Measurements from ENCODE around the gene THSD4. TPM values are rescaled to one million over a fixed set of nuclear protein-coding genes. Genes with fewer than 3 reads are reported as not detected.

The THSD4 gene
- total RNA-seq, 1 donor from 2014 or later = 1.6 TPM

DNA sequence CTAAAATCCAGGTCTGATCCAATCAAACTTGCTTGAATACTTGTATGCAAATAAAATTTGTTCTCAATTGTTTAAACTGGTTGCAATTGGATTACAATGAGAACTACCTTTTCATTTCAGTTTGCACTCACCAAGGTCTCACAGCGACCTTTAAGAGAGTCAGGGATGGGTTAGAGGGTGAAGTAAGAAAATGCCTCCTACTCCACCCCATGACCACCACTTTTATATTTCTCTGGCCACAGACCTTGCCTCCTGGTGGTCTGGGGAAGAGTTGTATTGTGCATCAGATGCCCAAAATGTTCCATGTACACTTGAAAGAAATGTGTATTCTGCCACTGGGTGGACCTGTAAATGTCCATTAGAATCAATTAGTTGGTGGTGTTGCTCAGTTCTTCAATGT is 16.4 kb upstream of the THSD4 start:
- DNase-seq = no peak

DNA sequence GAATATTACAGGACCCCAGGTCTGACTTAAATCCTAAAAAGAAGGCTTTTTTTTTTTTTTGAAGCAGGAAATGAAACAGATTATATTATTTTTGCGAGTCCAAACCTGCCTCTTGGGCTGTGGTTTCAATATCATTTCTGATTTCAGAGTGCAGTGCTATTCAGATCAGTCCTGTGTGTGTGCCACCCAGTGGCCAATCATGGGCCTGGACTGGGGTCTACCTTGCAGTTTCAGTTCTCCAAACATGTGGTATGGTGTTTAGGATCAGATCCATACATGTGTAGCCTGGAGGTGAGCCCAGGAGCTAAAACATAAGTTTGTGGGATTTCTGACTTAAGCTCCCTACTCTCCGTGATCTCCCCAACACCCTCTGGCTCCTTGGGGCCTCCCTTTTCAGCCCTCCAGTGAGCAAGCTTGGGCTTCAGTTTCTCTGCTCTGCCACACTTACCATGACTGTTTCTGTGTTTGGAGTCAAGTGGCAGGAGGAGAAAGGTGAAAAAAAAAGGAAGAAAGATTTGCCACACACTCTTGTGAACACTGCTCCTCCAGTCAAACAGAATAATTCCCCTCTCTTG is 12.1 kb upstream of the THSD4 start:
- no peak for DNase-seq

DNA sequence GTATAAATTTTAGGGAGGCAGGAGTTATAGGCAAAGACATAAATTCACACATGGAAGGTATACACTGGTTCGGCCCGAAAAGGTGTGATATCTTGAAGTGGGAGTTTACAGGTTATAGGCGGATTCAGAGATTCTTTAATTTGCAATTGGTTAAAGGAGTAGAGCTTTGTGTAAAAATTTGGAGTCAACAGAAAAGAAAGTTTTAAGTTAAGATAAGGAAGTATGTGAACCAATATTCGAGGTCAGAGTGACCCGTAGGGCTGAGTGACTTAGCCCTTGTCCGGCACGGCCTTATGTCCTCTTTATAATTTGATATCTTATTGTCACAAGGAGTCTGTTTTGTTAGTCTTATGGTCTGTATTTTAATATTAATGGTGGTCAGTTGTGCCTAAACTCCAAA is 10.6 kb upstream of the THSD4 start:
- DNase-seq = no peak

DNA sequence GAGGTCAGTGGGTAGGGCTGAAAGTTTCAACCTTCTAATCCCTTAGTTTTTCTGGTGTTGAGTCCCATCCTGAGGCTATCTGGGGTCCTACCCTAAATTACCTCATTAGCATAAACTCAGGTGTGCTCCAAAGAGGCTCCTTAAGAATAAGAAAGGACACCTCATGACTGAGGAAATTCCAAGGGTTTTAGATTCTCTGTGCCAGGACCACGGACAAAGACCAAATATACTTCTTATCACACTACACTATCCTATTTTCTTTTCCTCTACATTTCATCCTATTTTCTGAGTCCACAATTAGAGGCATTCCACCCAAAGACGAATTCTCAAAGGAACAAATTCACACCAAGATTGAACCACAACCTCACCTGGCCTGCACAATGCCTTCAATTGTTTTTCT is 9.8 kb upstream of the THSD4 start:
- DNase-seq = no peak

DNA sequence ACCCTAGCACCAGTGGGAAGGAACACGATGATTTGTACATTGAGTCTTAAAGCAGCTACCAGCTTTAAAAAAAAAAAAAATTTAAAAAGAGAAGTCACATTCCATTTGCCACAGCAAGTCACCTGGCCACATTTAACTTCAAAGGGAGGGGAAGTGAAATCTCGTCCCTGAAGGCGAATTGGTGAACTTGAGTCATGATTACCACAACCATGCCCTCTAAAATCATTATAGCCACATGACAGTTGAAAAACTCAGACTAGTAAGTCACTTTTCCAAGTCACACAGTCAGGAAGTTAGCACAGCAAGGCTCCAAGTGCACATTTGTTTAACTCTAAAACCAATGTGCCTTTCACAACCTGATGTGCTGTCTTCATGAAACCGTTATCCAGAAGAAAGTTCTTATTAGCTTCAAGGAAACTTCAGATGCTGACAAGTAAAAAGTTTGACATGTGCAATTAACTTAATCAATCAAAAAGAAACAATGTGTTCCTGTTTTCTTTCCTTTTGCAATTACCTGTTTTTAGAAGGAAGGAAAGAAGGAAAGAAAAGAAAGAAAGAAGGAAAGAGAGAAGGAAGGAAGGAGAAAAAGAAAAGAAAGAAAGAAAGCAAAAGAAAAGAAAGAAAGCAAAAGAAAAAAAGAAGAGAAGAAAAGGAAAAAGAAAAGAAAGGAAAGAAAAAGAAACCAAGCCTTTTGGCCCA is 8.3 kb upstream of the THSD4 start:
- no peak for DNase-seq

DNA sequence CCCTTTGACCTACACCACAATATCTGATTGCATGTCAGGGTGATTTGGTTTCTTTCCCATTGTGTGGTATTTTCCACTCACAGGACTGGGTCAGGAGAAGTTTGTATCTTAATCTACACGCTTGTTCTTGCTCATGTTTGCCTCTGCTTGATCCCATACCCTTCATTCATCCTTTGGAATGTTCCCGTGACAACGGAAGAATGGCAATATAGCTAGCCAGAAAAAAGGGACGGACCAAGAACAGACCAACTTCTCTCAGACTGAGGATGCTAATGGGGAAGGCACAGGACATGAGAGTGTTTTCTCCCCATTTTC is 7.8 kb upstream of the THSD4 start:
- DNase-seq = no peak

DNA sequence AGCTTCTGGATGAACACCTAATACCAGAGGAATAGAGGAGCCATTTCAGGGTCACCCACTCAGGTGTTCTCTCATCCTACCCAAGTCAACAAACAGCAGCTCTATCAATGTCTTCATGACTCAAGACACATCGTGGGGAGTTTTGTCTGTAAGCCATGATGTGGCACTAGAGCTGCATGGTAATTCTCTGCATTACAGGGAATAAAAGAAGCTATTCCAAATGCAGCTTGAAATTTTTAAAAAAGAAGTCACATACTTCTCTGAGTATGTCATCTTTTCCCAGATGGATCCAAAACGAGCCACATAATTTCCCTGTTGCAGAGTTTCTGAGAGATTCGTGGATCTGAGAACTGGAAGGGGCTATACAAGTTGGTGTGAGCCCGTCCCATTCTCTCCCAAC is 6.1 kb upstream of the THSD4 start:
- DNase-seq = no peak

DNA sequence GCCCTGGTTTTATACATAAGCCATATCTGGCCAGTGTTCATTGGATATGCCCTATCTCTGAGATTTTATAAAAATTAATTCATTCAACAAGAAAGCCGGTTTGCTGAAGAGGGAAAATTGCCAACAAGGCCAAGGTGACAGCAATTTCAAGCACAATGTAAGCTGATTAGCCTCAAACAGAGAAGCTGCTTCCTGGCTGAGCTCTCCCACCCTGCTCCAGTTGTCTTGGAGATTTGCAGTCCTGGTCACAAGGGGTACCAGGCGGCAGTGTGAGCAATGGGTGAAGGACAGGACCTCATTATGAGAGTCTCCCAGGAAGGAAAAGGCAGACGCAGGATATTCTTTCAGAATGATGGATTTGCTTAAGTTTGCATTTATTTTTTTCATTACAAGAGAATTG is 5.4 kb upstream of the THSD4 start:
- no peak for DNase-seq

DNA sequence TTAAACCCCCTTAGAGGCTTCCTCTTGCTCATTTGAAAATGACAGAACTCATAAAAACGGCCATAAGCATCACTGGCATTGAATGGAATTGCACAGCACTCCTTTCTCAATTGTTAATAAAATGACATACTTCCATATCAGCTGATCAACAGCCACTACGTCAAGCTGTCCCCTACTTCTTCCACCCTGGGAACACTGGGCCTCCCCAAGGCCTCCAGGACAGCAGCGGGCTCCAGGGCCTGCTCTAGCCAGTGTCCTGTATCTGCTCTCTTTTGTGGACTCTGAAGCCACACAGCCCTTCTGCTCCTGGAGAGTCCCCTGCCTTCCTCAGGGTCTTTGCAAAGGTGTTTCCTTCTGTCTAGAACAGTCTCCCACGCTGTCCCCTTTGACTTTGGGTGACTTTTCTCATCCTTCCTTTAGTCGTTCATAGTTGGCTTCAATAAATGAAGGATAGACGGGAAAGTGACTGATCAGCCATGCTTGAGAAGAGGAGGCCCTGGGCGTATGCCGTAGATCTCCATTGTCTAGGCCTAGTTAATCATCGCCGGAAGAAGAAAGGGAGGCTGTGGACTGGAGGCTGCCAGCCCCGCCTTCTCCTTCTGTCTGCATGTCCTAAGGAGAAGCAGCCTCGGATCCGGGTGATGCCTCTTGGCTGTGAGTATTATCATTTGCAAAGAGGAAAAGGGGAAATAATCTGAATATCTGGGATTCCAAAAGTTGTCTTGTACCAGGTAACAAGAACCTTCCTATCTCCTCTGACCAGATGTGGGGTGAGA is 4.7 kb upstream of the THSD4 start:
- no peak for DNase-seq

DNA sequence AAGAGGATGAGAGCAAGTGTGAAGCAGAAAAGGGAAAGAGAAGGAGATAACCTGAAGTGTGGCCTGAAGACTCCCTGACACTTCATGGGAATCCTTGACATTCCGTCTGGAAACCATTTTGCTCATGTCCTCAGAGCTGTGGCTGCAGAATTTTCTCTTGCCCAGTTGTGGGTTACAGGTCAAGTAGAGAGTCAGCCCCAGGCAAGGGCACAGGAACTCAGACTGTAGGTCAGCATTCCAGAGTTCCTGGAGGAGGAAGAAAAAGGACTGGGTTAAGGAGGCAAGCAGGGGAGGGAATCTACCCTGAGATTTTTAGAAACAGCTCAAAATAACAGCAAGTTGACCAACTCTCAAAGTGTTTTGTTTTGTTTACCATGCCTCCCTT is 4.1 kb upstream of the THSD4 start:
- no peak for DNase-seq

DNA sequence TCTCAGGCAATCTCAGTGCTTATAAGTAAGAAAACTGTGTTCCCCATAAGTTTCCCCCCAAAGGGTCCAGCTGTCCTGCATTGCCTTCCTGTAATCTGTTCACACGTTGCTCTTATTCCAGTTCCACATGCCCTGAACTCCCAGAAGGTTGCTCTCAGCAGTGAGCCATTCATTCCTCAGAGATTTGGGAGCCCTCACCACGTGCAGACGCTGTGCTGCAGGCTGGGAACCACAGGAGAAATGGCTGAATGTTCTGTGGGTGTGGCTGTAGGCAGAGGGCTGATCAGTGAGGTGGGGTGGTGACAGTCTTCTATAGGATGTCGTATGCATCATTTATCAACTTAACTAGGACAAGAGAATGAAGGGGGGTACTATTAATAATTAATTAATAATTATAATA is 3.3 kb upstream of the THSD4 start:
- DNase-seq = no peak

DNA sequence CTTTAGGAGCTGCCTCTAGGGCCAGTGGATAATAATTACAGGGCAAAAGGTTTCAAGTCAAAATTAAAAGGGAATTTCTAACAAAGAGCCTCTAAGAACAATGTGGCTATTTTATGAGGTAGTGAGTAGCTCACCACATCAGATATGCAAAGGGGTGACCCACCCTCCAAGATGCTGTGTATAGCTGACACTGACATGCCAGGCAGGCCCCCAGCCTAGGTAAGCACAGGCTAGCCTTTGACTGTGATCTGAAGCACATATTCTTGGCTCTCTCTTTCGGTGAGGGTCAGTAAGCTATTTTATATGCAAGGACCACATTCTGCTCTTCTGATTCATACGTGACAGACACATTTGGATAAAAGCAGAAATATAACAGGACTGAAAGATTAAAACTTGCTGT is 2.8 kb upstream of the THSD4 start:
- no peak for DNase-seq

DNA sequence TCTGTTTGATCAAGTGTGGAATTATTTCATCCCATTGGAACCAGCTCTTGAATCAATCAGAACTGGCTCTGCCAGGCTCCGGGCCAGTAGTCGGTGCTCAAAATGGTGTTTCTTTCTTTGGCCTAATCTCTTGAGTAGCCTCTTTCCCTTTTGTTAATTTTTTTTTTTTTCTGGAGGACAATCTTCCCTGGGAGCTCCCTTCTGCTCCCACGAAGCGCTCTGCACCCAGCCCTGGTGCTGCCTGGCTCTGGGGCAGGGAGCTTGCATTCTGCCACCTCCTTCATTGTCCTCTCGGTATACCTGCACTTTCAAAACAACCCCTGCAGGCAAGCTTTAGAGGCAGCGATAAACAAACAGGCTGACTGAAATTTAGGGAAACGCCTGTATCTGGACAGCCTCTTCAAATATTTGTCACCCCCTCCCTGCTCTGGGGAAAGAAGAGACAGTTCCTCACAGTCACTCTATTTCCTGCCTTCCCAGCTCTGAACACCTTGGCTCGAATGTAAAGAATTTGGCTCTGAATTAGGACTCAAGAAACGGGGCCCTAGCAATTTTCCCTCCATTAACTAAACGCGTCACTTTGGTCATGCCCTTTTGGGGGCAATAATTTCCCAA is 1.1 kb upstream of the THSD4 start:
- no peak for DNase-seq

DNA sequence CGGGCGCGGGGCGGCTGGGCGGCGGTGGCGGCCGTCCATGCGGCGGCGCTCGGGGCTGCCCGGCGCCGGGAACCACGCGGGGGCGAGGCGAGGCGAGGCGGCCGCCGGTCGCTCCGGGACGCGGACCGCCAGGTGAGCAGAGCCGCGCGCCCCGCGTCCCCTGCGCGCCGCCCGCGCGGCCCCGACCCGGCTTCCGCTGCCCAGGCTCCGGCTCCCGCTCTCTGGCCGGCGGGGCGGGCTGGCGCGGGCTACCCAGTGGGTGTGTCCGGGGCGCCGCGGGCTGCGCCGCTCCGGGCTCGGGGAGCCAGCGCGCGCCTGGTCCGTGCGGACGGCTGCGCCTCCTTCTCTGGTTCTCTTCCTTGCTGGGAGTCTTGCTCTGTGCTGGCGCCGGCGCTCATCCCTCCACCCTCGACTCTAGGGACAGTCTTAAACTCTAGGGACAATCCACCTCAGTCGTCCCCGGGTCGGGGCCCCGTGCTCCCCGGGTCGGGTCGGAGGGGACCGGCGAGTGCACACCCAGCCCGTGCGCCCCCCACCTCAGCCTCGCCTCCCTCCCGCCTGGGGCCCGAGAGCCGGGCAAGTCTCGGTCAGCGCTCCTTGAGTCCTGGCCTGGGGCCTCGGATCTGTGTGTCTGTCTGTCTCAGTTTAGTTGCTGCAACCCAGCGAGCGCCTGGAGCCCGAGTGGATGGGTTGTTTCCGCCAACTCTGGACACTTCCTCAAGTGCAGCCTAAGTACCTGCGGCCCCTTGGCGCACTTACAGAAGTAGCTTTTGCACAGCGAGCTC is 488 bp downstream of the THSD4 start:
- no peak for DNase-seq

DNA sequence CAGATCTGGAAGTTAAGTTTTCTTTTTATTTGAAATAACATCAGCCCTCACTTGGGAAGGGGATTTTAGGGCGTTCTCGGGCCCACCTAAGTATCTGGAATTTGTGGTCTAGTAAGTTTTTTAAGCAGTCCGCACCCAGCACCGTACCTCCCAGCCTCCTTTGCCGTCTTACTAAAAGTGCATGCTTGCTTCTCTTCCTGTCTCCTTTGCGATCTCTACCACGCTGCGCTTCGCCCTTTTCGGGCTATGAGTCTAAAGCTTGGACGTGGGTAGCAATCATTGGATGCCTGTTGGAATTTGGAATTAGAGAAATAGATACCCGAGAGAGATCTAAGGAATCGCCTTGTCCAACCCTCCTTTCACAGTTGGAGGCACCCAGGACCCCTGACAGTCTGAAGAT is 1.1 kb downstream of the THSD4 start:
- no peak for DNase-seq

DNA sequence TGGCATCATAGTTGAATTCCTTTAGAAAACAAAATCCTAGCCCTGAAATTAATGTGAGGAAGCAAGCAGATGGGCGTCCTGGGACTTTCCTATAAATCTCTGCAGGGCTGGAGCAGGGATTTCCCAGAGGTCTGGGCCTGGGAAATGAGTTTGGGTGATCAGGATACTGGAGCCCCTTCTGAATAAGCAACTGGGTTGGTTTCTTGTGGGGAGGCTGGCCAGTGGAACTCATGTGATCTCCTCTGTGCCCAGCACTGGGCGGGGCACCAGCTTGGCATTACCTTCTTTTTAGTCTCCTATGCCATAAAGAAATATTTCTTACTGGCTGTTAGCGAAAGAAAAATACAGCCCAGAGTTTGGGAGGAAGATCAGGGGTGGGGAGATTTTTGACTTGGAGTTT is 1.7 kb downstream of the THSD4 start:
- no peak for DNase-seq

DNA sequence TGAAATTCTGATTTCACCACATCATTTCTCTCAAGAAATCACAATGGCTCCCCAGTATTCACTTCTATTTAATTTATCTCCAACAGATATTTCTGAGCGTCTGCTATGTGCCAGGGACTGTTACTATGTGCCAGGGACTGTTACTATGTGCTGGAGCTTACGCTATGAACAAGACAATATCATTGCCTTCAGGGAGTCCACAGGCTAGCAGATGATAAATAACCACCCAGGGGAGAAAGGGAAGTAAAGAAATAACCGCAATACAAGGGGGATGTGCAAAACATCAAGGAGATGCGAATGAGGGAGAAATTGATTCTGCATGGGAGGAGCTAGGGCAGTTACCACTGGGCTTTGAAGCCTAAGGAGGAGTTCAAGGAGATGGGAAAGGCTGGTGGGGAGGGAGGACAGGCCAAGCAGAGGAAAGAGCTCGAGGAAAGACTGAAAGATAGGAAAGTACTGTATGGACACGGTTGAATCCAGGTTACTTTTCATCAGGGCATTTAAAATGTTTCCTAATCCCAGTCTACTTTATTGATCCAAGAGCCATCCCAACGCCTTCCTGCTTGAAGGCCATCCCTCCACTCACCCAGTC is 2.5 kb downstream of the THSD4 start:
- no peak for DNase-seq

DNA sequence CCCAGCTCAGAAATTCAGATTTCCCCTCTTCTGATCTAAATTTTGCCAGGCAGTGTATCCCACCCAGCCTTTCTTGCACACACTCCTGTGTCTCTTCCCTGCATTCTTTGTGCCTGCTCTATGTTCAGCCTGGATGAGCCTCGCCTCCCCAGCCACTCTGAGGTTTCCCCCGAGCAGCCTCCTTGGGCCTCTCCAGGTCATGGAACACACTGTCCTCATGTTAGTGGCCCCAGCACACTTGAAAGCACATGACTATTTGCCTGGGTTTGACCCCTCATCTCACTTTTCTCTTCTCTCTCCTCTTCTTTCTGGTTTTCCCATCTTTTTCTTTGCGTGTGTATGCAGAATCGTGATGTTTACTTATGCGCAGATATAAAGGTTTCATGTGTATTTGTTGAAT is 3.1 kb downstream of the THSD4 start:
- no peak for DNase-seq

DNA sequence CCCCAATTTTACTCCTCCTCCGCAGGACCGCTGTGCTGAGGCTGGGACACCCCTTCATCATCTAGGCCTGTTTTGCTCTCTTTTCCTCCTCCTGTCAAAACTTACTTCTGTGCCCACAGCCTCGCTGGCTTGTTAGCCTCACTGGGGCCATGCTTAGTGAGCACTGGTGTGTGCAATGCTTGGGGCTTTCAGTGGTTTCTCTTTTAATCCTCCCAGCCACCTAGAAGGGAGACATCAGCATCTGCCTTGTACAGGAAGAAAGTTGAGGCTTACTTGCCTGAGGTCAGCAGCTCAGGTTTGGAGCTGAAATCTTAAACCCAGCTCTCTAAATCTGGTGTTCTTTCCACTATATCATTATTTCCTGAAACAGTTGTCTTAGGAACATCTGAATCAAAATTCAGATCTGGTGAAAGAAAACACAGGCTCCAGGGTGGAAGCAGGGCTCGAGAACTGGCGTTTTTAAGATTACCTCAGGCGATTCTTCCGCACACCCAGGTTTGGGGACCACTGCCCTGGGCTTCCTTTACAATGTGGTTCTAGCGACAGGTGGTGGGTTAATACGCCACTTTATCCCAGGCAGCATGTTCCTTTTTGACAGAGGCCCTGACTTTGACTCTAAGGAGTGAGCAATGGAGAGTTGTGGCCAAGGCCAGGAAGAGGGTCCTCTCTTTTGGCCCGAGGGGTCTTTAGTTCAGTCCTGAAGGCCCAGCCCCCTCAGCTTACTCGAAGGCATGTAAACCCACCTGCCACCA is 3.8 kb downstream of the THSD4 start:
- no peak for DNase-seq

DNA sequence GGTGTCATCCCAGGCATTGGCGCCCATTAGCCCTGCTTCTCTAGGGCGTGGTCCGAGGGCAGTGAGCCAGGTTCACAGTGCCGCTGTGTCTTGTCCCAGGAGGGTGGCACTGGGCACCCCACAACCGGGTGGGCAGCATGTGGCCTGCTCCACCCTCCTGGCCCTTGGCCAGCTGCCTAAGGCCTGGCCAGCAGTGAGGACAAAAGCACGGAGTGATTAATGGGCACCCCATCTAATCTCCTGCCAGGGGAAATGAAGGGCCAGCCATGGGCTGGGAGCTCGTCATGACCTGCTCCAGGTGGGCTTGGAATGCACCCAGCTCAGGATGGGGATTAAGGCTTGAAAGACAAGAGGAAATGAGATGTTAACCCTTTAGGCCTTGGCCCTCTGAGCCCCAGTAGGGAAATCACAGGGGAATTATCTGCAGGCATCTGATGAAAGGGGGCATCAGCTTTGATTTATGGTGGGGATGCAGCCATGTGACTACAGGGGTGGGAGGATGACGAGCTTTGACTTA is 5.2 kb downstream of the THSD4 start:
- DNase-seq = no peak

DNA sequence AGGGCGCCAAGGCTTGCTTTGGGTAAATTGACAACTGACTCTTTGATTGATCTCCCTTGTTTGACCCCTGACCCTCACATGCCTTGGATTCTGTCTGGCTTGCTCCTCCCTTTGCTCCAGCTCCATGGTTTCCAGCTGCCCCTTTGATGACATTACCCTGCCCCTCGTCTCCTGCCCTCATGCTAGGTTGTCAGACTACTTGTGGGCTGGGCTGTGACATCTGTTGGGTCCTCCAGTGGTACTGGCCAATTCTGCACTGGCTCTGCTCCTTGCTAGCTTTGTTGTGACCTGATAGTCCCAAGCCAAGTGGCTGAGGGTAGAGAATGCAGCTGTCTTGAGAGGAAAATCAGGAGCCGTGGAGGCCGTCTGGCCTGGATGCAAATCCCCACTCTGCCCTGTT is 6.2 kb downstream of the THSD4 start:
- DNase-seq = no peak

Data from occipital lobe (tissue), 2 donors.